ENCODE results near the gene FXYD2.

- no peak for TF ChIP-seq CEBPB (IDR thresholded peaks at IDR 0.05)
- no peak for TF ChIP-seq EP300 (IDR thresholded peaks at IDR 0.05; ENCODE audit: borderline replicate concordance)
- no peak for TF ChIP-seq TEAD4 (IDR thresholded peaks at IDR 0.05)
- no peak for TF ChIP-seq REST (IDR thresholded peaks at IDR 0.05; ENCODE audit: low read depth)
- no peak for TF ChIP-seq YY1 (IDR thresholded peaks at IDR 0.05; ENCODE audit: low read depth)
Observed at GRCh38 chr11:117859488-117860112, 35.1 kb upstream of the FXYD2 start.
